GM23338 (cell line): ENCODE results near the gene SLC9C2.

ENCODE experiments used
- CTCF ChIP-seq, 2 experiments: fragments of 200-600 bp in 1 of 2; sonication (generic) in 1 of 2; conservative IDR thresholded peaks; 2 replicates each; pipeline versions ENCODE4 v1.5.1 to v1.6.1; 2016 to 2017; ENCODE audit warnings: antibody characterized with exemption in 2 of 2, low read depth in 2 of 2, mild to moderate bottlenecking in 2 of 2, moderate library complexity in 1 of 2
- REST ChIP-seq: IDR thresholded peaks from one replicate; pipeline ENCODE4 v1.6.1; 2018; ENCODE audit warnings: antibody characterized with exemption; ENCODE audit not compliant: unreplicated experiment

GRCh38 chr1:173580658-173581057 is 22.2 kb downstream of the SLC9C2 start:
- TF ChIP-seq CTCF (conservative IDR thresholded peaks at IDR 0.05; ENCODE audit: low read depth in 2 of 2) (no peak), REST (no peak)
